NCI-H748 (cell line): ENCODE data around the gene DXO.
A peak's percentile ranks its signal among the peaks of the same experiment; 100 is the strongest.
"Not testable (repeated sequence)": the region's sequence is repeated elsewhere in the genome, so short reads cannot be mapped to it uniquely, and the experiment has no call there.

Source experiments
- DNase-seq: peaks from one replicate; lab custom pipeline; 2025; ENCODE audit not compliant: unreplicated experiment; lab: John Stamatoyannopoulos, UW

Gene DXO

DNA sequence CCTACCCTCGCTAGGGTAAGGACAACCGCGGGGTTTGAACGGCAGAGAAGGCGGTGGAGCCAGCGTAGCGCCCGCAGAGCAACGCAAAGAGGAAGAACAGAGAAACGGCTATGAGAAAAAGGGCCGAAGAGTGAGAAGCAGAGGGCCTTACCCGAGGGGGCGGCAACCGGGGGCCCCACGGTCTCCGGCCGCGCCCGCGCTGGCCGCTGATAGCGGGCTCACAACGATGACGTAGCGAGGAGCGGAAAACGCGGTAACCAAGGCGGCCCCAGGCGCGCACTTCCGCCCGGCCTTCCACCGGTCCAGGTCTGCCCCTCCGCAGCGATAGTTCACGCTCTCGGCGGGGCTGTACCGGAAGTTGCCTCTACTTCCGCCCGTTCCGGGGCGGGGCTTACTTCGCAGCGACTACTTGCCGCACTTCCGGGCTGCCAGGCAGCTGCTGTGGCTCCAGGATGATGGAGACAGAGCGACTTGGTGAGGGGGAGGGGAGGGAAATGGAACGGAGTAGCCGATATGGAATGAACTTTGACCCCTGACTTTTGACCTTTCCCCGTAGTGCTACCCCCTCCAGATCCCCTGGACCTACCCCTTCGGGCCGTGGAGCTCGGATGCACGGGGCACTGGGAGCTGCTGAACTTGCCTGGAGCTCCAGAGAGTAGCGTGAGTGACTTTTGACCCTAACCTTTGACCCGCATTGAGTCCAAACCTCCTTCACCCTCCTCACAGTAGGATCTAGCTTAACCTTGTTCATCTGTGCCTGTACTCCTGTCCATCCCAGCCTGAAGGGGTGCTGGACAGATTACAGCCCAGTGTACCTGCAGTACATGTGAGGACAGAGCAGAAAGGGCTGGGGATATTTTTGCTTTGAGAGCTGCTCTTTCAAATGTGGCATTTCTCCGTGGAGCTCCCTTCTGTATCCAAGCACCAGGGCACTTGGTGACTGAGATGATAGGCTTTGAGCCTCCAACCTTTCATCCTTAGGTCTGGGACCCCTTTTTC, 12.9 kb downstream of the DXO start, which contains the start of the genes NELFE and SKIC2:
Gene NELFE, minus strand, starts transcription at position 231 of the 999 bp plus-strand sequence. CDS start 525 bp downstream, outside the sequence.
Gene SKIC2, plus strand, starts transcription at position 435 of the 999 bp plus-strand sequence. Its CDS starts 18 bp downstream, at position 453.
- peak; percentile 100 for DNase-seq

DNA sequence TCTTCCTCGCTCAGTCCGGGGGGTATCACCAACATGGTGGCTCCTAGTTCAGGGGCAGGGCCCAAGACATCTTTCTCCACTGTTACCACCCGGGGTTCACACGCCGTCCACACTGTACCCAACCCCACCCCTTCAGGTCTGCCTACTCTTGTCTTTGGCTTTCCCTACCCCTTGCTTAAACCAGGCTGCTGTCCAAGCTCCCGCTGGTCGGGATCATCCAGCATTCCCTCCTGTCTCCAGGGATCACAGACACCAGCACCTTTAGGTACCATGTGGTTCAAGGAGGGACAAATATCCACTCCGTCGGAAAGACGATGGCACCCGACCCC, 13.6 kb downstream of the DXO start:
- DNase-seq: peak; percentile 39

DNA sequence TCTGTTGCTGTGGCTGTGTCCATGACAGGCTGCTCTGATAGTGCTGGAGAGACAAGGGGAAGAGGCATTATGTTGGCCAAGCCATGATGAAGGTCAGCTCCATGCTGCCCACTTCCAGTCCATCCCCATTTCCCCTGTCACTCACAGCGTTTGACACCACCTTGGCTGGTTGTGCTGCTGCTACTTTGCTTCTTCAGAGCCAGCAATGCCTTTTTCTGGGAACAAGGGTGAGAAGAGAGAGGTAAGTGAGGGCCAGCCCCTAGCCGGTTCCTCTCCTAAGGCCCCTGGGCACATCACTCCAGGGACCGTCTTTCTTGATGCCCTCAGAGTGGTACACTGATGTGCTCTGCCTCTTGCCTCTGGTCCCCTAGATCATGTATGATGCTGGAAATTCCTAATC, 15.1 kb downstream of the DXO start:
- no peak for DNase-seq

DNA sequence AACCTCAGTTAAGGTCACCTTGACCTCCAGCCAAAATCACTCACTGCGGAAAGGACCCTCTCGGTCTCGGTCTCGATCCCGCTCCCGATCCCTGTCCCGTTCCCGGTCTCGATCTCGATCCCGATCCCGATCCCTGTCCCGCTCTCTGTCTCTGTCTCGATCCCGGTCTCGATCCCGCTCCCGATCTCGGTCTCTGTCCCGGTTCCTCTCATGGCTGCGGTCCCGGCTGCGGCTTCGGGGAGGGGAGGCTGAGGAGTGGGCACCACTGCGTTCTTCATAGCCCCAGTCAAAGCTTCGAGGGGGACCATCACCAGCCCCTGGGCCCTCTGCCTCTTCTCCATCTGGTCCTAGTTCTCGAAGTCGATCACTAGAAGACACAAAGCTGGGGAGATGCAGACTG, 17.4 kb downstream of the DXO start:
- DNase-seq: no peak

DNA sequence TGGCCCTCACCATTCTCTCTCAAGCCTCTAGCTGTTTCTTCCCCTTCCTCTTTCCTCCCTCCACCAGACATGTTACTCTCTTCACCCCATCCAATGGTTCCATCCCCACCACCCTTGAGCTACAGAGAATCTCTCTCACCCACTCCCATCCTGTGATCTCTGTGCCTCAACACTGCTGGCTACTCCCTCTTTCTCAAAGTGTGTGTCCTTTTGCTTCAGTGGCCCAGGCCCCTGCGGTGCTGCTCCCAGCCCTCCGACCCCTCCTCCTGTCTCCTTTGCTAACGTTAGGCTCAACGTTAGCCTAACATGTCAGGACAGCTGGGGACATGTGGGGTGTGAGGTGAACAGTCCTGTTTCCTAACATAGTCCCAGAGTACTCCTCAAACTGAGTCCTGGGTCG, 19.0 kb downstream of the DXO start:
- no peak for DNase-seq

DNA sequence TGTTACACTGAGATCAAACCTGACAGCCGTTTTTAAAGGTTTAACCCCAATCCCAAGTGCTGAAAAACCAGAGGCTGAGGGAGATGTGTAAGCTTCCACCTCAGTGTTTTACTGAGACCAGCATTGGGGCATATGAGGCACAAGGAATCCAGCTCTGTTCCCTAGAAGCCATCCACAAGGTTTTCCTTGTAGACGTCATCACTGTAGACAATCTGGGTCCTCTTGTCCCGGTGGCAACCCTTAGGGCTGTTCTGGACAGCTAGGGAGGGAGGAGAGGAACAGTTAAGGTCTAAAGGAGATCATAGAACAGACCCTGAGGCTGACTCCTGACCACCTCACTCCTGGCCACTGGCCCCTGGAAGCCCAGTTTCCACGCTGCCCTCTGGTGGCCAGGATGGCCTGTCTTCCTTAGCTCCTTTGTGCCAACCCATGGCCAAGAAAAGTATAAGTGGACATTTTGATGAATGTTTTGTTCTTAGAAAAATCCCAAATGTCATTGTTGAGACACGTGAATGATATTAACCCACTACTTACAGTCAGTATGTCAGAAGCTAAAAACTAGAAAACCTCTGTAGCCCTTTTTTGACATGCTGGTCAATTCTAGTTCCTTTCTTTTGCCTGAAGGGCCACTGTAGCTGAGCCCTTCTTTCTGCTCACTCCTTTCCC, 19.7 kb downstream of the DXO start:
- DNase-seq: peak; percentile 47

DNA sequence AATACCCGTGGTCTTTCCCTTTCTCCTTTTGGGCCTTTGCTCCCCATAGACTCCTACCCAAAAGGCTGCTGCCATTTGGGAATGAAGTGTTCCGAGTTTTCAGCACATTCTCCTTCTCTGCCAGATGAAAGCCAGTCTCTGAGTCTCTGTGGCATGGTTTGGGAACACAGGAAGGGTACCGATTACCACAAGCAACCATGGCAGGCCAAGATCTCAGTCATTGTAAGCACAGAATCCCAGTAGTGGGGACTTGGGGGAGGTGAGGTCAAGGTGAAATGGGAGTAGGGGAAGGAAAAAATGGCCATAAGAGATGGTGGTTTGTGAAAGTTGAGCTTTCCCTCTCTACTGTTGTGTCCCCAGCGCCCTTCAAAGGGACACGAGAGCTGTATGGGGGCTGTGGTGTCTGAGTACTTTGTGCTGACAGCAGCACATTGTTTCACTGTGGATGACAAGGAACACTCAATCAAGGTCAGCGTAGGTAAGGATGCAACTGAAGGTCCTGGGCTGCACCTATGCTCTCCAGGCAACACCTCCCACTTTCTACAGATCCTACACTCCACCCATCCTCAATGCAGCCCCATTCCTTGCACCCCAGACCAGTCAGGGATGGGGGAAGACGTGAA, 21.9 kb downstream of the DXO start:
- DNase-seq: no peak

DNA sequence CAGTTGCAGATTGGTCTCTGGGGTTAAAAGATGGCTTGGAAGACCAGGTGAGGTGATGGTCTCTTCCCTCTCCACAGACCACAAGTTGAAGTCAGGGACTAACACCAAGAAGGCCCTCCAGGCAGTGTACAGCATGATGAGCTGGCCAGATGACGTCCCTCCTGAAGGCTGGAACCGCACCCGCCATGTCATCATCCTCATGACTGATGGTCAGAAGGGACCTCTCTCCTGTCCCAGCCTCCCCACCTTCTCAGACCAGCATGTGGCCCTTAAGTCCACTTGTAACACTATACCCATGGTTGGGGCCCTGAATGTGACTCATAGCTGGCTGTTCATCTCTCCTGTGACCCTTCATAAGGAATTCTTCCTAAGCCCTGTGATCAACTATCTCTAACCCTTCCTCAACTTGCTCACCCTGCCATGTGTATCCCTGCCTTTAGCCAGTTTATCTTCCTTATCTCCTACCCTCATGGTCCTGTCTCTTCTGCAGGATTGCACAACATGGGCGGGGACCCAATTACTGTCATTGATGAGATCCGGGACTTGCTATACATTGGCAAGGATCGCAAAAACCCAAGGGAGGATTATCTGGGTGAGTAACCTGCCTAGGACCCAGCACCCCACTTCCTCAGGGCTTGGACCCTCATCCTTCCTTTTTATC, 23.1 kb downstream of the DXO start:
- no peak for DNase-seq

DNA sequence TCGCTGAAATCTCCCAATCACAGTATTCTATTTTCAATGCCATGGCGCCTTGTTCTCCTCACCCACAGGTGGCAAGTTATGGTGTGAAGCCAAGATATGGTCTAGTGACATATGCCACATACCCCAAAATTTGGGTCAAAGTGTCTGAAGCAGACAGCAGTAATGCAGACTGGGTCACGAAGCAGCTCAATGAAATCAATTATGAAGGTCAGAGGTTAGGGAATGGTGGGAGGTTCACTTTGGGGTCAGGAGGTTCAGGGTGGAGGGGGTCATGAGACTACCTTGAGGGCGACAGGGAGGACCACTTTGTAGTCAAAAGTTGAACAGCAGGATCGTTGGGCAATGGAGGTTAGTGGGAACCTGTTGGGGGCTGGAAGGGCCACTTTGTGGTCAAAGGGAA, 23.6 kb downstream of the DXO start:
- no peak for DNase-seq

DNA sequence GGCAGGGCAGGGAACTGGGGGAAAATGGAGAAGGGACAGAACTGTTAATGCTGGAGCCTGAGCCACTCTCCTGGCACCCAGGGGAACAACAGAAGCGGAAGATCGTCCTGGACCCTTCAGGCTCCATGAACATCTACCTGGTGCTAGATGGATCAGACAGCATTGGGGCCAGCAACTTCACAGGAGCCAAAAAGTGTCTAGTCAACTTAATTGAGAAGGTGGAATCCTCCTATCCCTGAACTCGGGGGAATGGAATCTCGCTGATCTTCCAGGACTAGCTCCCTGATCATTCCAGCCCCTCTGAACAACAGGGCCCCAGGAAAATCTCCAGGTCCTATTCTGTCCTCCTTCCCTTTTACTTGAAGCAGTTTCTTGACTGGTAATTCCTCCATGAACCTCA, 24.1 kb downstream of the DXO start:
- no peak for DNase-seq

DNA sequence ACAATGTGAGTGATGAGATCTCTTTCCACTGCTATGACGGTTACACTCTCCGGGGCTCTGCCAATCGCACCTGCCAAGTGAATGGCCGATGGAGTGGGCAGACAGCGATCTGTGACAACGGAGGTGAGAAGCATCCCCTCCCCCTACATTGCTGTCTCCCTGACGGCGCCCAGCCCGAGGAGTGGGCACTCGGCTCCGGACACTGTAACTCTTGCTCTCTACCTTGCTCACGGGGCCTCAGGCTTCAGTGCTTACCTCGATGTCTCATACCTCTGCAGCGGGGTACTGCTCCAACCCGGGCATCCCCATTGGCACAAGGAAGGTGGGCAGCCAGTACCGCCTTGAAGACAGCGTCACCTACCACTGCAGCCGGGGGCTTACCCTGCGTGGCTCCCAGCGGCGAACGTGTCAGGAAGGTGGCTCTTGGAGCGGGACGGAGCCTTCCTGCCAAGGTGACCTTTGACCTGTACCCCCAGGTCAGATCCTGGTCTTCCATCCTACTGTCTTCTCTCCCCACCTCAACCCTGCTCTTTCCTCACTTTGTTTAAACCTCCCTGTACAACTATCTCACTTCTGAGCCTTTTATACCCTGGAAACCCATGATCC, 24.8 kb downstream of the DXO start:
- no peak for DNase-seq

DNA sequence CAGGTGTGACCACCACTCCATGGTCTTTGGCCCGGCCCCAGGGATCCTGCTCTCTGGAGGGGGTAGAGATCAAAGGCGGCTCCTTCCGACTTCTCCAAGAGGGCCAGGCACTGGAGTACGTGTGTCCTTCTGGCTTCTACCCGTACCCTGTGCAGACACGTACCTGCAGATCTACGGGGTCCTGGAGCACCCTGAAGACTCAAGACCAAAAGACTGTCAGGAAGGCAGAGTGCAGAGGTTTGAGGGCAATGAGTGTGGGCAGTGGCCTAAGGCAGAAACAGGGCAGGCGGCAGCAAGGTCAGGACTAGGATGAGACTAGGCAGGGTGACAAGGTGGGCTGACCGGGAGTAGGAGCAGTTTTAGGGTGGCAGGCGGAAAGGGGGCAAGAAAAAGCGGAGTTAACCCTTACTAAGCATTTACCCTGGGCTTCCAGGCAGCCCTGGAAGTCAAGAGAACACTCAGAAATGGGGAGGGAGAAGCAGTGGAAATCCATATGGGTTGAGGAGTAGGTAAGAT, 25.5 kb downstream of the DXO start:
- DNase-seq: no peak

DNA sequence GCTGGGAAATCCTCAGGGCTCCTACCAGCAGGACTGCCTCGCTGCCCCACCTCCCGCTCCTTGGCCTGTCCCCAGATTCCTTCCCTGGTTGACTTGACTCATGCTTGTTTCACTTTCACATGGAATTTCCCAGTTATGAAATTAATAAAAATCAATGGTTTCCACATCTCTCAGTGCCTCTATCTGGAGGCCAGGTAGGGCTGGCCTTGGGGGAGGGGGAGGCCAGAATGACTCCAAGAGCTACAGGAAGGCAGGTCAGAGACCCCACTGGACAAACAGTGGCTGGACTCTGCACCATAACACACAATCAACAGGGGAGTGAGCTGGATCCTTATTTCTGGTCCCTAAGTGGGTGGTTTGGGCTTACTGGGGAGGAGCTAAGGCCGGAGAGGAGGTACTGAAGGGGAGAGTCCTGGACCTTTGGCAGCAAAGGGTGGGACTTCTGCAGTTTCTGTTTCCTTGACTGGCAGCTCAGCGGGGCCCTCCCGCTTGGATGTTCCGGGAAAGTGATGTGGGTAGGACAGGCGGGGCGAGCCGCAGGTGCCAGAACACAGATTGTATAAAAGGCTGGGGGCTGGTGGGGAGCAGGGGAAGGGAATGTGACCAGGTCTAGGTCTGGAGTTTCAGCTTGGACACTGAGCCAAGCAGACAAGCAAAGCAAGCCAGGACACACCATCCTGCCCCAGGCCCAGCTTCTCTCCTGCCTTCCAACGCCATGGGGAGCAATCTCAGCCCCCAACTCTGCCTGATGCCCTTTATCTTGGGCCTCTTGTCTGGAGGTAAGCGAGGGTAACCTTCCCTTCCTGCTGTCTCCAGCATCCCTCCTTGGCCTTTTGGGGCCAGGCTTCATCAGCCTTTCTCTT, 26.2 kb downstream of the DXO start, which contains the start of gene CFB:
Gene CFB, plus strand, starts transcription at position 589 of the 863 bp plus-strand sequence. Its CDS starts 127 bp downstream, at position 716.
- no peak for DNase-seq

DNA sequence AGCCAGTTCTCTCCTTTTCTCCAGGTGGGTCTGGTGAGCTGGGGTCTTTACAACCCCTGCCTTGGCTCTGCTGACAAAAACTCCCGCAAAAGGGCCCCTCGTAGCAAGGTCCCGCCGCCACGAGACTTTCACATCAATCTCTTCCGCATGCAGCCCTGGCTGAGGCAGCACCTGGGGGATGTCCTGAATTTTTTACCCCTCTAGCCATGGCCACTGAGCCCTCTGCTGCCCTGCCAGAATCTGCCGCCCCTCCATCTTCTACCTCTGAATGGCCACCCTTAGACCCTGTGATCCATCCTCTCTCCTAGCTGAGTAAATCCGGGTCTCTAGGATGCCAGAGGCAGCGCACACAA, 26.8 kb downstream of the DXO start:
- no peak for DNase-seq

DNA sequence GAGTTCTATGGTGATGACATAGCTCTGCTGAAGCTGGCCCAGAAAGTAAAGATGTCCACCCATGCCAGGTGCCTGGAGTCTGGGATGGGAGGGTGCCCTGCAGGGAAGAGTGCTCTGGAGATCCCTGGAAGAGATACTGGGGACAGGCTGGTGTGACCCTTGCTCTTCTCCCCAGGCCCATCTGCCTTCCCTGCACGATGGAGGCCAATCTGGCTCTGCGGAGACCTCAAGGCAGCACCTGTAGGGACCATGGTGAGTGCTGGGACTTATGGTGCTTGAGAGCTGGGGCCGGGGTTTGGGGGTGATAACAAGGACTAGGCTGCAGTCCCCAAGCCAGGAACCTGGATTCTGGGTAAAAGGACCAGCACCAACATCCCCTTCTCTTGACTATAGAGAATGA, 28.2 kb downstream of the DXO start:
- DNase-seq: no peak

DNA sequence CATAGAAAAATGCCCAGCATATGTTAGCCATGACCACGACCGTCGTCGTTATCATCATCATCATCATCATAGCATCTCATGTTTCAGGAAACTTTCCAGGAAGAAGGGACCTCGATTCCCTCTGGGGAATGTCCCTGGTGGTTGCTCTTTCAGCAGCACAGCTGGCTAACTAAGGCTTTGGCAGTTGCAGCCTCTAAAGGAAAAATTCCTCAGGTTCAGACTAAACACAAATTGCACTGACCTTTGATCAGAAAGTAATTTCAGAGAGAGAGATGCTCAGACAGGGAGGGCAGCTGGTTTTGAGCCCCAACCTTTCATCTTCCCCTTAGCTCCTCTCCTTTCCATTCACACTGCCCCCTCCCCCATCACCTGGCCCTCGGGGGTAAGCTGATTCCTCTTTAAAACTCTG, 31.7 kb downstream of the DXO start:
- no peak for DNase-seq

DNA sequence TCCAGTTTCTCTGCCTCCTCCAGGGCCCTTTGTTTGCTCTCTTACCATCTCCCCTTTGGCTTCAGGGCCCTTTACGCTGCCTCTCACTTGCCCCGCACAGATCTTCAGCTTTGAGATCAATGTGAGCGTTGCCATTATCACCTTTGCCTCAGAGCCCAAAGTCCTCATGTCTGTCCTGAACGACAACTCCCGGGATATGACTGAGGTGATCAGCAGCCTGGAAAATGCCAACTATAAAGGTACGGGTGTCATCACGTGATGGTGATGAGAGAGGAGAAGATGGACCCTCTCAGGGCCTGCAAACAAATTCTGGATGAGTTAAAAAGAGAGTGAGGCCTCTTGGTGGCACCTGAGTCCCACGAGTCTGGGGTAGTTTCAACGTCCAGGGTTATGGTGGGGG, 36.1 kb downstream of the DXO start:
- no peak for DNase-seq

DNA sequence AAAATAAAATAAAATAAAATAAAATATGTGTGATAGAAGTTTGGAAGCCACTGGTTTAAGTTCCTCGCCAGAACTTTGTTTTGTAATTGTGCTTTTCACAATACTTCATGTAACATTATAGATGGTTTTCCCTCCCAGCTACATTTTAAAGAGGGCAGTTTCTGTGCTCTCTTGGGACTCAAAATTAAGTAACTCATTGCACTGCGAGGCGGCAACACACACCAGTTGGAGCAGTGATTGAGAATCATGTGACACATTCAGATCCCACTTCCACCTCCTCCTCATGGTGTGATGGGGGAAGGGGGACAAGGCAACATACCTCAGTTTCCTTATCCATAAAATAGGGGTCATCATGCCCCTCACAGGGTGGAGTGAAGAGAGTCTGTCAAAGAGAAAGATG, 36.9 kb downstream of the DXO start:
- DNase-seq: no peak

DNA sequence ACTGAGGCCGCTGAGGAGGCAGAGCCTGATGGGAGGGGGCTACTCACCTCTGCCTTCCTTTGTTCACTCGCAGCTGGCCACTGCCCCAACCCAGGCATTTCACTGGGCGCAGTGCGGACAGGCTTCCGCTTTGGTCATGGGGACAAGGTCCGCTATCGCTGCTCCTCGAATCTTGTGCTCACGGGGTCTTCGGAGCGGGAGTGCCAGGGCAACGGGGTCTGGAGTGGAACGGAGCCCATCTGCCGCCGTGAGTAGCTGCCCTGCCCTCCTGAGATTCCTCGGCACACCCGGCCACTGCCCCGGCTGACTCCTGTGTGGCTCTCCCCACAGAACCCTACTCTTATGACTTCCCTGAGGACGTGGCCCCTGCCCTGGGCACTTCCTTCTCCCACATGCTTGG, 38.4 kb downstream of the DXO start:
- no peak for DNase-seq

DNA sequence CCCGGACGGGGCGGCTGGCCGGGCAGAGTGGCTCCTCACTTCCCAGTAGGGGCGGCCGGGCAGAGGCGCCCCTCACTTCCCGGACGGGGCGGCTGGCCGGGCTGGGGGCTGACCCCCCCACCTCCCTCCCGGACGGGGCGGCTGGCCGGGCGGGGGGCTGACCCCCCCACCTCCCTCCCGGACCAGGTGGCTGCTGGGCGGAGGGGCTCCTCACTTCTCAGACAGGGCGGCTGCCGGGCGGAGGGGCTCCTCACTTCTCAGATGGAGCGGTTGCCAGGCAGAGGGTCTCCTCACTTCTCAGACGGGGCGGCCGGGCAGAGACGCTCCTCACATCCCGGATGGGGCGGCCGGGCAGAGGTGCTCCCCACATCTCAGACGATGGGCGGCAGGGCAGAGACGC, 39.8 kb downstream of the DXO start:
- DNase-seq: not testable (repeated sequence)
